Stimulated activated CD8-positive, alpha-beta memory T cell treated with anti-CD3 and anti-CD28 coated beads, Interleukin-15, amount 100 ng/mL, for 4 hours (primary cell): ENCODE results near the gene B4GALT3.
"Not testable (repeated sequence)": the region's sequence is repeated elsewhere in the genome, so short reads cannot be mapped to it uniquely, and the experiment has no call there.

Experiments used
- DNase-seq, 2 donors: peaks; one replicate each; pipeline ENCODE4 v3.0.0-alpha.2; 2020; ENCODE audit warnings: low read depth in 2 of 2

Gene B4GALT3

GRCh38 chr1:161177112-161177935, at the start of gene B4GALT3:
TSS of gene B4GALT3 (minus strand) at chr1:161177507. CDS start at chr1:161176060, 1,447 bp downstream.
- DNase-seq = peak; percentile 87 to 90

- DNase-seq = no peak
These were observed 49.5 kb upstream of the B4GALT3 start for GRCh38 chr1:161226759-161227158.

GRCh38 chr1:161226320-161226711, 49.0 kb upstream of the B4GALT3 start:
- no peak for DNase-seq

GRCh38 chr1:161225534-161226319, 48.4 kb upstream of the B4GALT3 start, which contains the start of gene TOMM40L:
TSS of gene TOMM40L (plus strand) at chr1:161226060. CDS start at chr1:161226490, 430 bp downstream.
- DNase-seq = peak; percentile 69 to 87

GRCh38 chr1:161225178-161225533, 47.8 kb upstream of the B4GALT3 start:
- no peak for DNase-seq

GRCh38 chr1:161224695-161225087, 47.4 kb upstream of the B4GALT3 start:
- DNase-seq = not testable (repeated sequence)

GRCh38 chr1:161223805-161224694, 46.7 kb upstream of the B4GALT3 start:
- DNase-seq = no peak

- no peak for DNase-seq
These were observed 45.1 kb upstream of the B4GALT3 start for GRCh38 chr1:161222175-161223019.

GRCh38 chr1:161220002-161220401, 42.7 kb upstream of the B4GALT3 start:
- no peak for DNase-seq

GRCh38 chr1:161219078-161219892, 42.0 kb upstream of the B4GALT3 start:
- DNase-seq = no peak

GRCh38 chr1:161218301-161219077, 41.2 kb upstream of the B4GALT3 start:
- DNase-seq = no peak

GRCh38 chr1:161217831-161218230, 40.5 kb upstream of the B4GALT3 start:
- DNase-seq = no peak

- DNase-seq = no peak
These were observed 39.8 kb upstream of the B4GALT3 start for GRCh38 chr1:161216945-161217712.

- no peak for DNase-seq
These were observed 37.8 kb upstream of the B4GALT3 start, which contains the start of gene FCER1G for GRCh38 chr1:161215076-161215475. TSS of gene FCER1G (plus strand) at chr1:161215295. CDS start at chr1:161215322, 27 bp downstream.

GRCh38 chr1:161214369-161214768, 37.1 kb upstream of the B4GALT3 start:
- DNase-seq = no peak

- peak in 1 of 2 donors; percentile 47 for DNase-seq
These were observed 32.6 kb upstream of the B4GALT3 start for GRCh38 chr1:161209790-161210409.

GRCh38 chr1:161207173-161207572, 29.9 kb upstream of the B4GALT3 start:
- no peak for DNase-seq
